HFFc6 (cell line): ENCODE data around the gene CRYBG1. TPM values are rescaled to one million over a fixed set of nuclear protein-coding genes. Genes with fewer than 3 reads are reported as not detected.
A peak's percentile ranks its signal among the peaks of the same experiment; 100 is the strongest.

ENCODE experiments used
- DNase-seq: peaks from one replicate; pipeline ENCODE4 v3.0.0-alpha.2; 2018
- H3K27ac Mint-ChIP-seq: 2 replicates; pipeline ENCODE4 v1.8.0; 2020; ENCODE audit warnings: mild to moderate bottlenecking, mixed read lengths
- H3K27me3 Mint-ChIP-seq: 2 replicates; pipeline ENCODE4 v1.8.0; 2021; ENCODE audit warnings: mild to moderate bottlenecking, moderate library complexity, mixed read lengths; ENCODE audit not compliant: insufficient read depth
- H3K36me3 Mint-ChIP-seq: 2 replicates; pipeline ENCODE4 v1.8.0; 2021; ENCODE audit warnings: low read depth, mixed read lengths
- H3K4me1 Mint-ChIP-seq: 2 replicates; pipeline ENCODE4 v1.8.0; 2020; ENCODE audit warnings: low read depth, mixed read lengths
- H3K4me3 Mint-ChIP-seq: 2 replicates; pipeline ENCODE4 v1.8.0; 2020; ENCODE audit warnings: mild to moderate bottlenecking, moderate library complexity, mixed read lengths
- H3K9me3 Mint-ChIP-seq: 2 replicates; pipeline ENCODE4 v1.8.0; 2020; ENCODE audit warnings: mild to moderate bottlenecking, mixed read lengths
- total RNA-seq, 6 experiments: library from RNA; stranded (reverse); fragmentation: NEBNext Ultra II Directional; extraction: Animal tissue kit (Norgen Biotek cat#: 25700); gene quantifications; 2 replicates in 1 of 6; 3 replicates in 5 of 6; pipeline ENCODE4 v1.2.3, GENCODE V29; 2021
- TF ChIP-seq, protein P1 (sequence below): fragments of 200-600 bp; sonication (generic); IDR thresholded peaks from 2 replicates; pipeline ENCODE4 v1.5.0; 2021; ENCODE audit warnings: antibody characterized with exemption, mild to moderate bottlenecking

Gene CRYBG1
- total RNA-seq, 6 experiments from 2014 or later: 8.2 to 10.9 (median 9.8) TPM

DNA sequence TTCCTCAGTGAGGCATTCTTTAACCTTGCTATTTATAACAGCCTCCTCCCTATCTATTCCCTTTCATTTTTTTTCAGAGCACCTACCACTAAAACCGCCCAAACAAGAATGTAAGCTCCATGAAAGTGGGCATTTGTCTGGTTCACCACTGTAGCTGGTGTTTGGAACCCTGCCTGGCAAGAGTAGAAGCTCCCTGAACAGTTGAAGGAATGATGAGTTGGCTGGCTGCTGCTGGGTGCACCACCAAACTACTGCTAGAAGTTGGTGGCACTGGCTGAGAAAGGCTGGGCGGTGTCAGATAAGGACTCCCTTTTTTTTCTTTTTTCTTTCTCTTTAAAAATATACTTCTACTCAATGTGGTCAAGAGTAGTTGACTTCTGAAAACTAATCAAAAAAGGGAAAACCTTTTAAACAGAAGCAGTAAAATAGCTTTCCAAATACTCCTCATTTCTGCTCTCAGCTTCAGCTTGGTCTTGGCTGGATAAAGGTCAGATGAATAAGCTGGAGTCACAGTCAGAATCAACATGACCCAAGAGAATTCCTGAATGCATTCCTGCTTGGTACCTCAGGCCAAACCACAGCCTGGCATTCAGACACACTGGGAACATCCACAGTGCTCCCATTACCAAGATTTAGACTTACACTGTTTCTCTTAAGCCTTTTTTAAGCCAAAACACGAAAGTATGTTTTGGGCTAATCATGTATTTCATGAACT lies 230.8 kb downstream of the CRYBG1 start:
- DNase-seq: peak; percentile 91
- Mint-ChIP-seq H3K4me1 (peaks cover 35% of the 10 kb centered on the region), H3K27ac (peak overlapping the region; percentile 80), H3K36me3 (no peaks in the 10 kb centered on the region; the same call in 1 of the 2 replicates), H3K4me3 (peak overlapping the region; percentile 72), H3K27me3 (no peaks in the 10 kb centered on the region), H3K9me3 (no peaks in the 10 kb centered on the region)
- TF ChIP-seq, protein P1, sequence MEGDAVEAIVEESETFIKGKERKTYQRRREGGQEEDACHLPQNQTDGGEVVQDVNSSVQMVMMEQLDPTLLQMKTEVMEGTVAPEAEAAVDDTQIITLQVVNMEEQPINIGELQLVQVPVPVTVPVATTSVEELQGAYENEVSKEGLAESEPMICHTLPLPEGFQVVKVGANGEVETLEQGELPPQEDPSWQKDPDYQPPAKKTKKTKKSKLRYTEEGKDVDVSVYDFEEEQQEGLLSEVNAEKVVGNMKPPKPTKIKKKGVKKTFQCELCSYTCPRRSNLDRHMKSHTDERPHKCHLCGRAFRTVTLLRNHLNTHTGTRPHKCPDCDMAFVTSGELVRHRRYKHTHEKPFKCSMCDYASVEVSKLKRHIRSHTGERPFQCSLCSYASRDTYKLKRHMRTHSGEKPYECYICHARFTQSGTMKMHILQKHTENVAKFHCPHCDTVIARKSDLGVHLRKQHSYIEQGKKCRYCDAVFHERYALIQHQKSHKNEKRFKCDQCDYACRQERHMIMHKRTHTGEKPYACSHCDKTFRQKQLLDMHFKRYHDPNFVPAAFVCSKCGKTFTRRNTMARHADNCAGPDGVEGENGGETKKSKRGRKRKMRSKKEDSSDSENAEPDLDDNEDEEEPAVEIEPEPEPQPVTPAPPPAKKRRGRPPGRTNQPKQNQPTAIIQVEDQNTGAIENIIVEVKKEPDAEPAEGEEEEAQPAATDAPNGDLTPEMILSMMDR: no peak

GRCh38 chr6:106599440-106599839 lies 238.9 kb downstream of the CRYBG1 start:
- DNase-seq: no peak
- no peak overlapping the region for H3K4me3 Mint-ChIP-seq
- peaks cover 7% of the 10 kb centered on the region for H3K4me1 Mint-ChIP-seq
- H3K27ac Mint-ChIP-seq: no peak overlapping the region
- no peaks in the 10 kb centered on the region for H3K27me3 Mint-ChIP-seq
- H3K9me3 Mint-ChIP-seq: no peaks in the 10 kb centered on the region
- TF ChIP-seq, protein P1: no peak
- H3K36me3 Mint-ChIP-seq: peaks cover 7% of the 10 kb centered on the region

- DNase-seq: no peak
- peaks cover 7% of the 10 kb centered on the region for H3K4me1 Mint-ChIP-seq
- TF ChIP-seq, protein P1: no peak
- H3K27ac Mint-ChIP-seq: no peak overlapping the region
- no peaks in the 10 kb centered on the region for H3K27me3 Mint-ChIP-seq
- H3K36me3 Mint-ChIP-seq: peaks cover 7% of the 10 kb centered on the region
- no peak overlapping the region for H3K4me3 Mint-ChIP-seq
- H3K9me3 Mint-ChIP-seq: no peaks in the 10 kb centered on the region
These were observed 239.8 kb downstream of the CRYBG1 start for GRCh38 chr6:106600329-106600728.

DNA sequence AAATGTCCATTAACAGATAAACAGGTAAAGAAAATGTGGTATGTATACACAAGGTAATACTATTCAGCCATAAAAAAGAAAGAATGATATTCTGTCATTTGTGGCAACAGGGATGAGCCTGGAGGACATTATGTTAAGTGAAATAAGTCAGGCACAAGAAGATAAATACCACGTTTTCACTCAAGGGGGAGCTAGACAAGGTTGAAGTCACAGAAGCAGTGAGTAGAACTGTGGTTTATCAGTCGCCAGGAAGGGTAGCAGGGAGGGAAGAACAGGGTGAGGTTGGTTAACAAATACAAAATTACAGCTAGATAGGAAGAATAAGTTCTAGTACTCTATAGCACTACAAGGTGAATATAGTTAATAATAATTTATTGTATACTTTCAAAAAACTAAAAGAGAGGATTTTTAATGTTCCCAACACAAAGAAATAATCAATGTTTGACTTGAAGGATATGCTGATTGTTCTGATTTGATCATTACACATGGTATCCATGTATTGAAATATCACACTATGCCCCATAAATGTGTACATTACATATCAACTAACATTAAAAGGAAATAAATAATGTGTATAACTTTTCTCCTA lies 247.7 kb downstream of the CRYBG1 start:
- H3K27me3 Mint-ChIP-seq: no peaks in the 10 kb centered on the region
- no peak overlapping the region for H3K27ac Mint-ChIP-seq
- TF ChIP-seq, protein P1: peak; percentile 82
- H3K9me3 Mint-ChIP-seq: no peaks in the 10 kb centered on the region
- no peak overlapping the region for H3K4me3 Mint-ChIP-seq
- DNase-seq: peak; percentile 70
- H3K4me1 Mint-ChIP-seq: no peaks in the 10 kb centered on the region
- H3K36me3 Mint-ChIP-seq: no peaks in the 10 kb centered on the region; the same call in 1 of the 2 replicates

- H3K27ac Mint-ChIP-seq: no peak overlapping the region
- H3K36me3 Mint-ChIP-seq: no peaks in the 10 kb centered on the region; the same call in 1 of the 2 replicates
- H3K4me3 Mint-ChIP-seq: no peak overlapping the region
- H3K4me1 Mint-ChIP-seq: no peaks in the 10 kb centered on the region
- DNase-seq: no peak
- no peaks in the 10 kb centered on the region for H3K9me3 Mint-ChIP-seq
- no peaks in the 10 kb centered on the region for H3K27me3 Mint-ChIP-seq
- TF ChIP-seq, protein P1: peak; percentile 59
These were observed 249.2 kb downstream of the CRYBG1 start for GRCh38 chr6:106609699-106610098.
